ENCODE results near the gene SKIL.

Gene SKIL

DNA sequence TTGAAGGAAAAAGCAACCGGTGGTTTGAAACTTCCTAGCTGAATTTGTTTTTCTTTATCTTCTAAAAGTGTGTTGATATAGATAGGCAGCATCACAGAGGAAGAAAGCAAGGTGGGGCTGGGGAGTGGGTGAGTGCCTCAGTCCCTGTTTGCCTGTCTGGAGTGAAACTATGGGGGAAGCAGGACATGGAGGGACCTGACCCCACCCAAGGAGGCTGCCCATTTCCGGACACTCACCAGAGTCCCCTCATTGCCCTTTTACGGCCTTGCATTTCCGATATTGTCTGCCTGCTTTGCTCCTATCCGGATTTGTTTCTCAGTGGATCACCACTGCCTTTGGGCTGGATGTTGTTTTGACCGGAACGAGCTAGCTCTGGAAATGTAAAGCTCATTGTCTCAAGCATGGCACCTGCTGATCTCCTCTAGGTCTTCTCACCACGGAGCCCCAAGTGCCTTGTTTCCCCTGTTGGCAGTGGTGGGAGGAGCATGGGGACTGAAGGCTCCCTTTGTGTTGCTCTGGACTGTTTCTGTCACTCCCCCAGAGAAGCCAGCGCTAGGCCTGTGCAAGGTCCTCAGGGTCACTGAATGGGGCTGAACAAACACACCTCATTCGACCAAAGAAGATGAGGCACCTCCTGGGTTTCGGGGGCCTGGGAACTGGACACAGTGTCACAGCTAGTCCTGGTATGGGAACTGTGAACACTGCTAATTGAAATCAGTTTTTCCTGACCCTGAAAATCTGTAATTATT lies 68.2 kb downstream of the SKIL start:
- peak; percentile 37 for DNase-seq (ENCODE audit: low read depth, low spot score)
- no peak overlapping the region; the same call in 1 of the 2 replicates for H3K4me3 ChIP-seq (ENCODE audit: low read length)

DNA sequence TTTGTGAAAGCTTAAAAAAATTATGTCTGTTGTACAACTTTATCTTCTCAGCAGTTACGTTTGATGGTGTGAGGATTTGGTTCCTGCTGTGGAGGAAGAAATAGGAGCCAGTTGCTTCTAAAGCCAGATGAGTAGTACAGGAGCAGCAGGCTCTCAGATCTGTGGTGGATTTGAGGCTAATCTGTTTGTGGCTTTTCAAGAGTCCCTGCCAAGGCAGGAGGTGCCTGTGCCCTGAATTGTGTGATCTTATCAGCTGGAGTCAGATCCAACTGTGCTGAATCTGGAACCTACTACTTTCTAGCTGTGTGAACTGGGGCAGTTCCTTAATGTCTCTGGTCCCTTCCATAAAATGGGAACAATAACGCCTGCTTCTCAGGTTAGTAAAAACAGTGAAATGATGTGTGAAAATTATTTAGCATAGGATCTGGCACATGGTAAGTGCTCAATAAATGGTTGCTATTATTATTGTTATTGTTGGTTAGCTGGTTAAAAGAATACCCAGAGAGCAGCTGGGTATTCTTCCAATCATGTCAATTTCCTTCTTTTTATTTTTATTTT lies 68.8 kb downstream of the SKIL start:
- peak; percentile 87 for DNase-seq (ENCODE audit: low read depth, low spot score)
- no peak overlapping the region for H3K4me3 ChIP-seq (ENCODE audit: low read length)

DNA sequence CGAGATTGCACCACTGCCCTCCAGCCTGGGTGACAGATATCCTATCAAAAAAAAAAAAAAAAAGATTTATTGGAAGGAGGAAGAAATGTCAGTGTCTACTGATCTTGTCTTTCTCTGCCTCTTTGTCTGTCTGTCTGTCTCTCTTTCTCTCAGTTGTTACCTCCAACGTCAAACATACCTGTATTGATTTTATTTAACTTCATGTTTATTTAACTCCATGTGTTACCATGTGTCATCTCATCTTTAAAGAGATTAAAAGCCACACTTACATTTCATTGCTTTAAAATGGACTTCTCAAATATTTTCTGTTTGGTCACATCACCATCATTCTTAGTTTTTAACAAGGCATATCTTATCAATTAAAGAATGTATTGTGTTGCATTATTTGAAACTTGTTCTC lies 70.6 kb downstream of the SKIL start:
- no peak overlapping the region for H3K4me3 ChIP-seq (ENCODE audit: low read length)
- DNase-seq (ENCODE audit: low read depth, low spot score), result no peak

DNA sequence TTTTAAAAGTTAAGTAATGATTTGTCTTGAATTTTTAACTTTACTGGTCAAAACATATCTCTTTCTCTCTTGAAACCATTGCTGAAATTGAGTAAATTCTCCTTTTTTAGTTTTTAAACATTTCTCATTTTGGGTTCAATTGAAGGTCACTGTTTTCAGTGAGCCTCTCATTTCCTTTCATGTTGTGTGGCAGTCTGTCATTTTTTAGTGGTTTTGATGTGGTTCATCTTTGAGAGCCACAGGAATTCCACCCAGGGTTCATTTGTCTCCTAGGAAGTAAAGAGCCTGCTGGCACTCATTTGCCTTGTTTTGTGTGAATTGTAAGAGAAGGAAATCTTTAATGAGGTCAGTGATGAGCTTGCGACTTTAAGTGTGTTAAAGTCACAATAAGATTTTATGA lies 71.5 kb downstream of the SKIL start:
- DNase-seq (ENCODE audit: low read depth, low spot score), result peak; percentile 61
- no peak overlapping the region for H3K4me3 ChIP-seq (ENCODE audit: low read length)

DNA sequence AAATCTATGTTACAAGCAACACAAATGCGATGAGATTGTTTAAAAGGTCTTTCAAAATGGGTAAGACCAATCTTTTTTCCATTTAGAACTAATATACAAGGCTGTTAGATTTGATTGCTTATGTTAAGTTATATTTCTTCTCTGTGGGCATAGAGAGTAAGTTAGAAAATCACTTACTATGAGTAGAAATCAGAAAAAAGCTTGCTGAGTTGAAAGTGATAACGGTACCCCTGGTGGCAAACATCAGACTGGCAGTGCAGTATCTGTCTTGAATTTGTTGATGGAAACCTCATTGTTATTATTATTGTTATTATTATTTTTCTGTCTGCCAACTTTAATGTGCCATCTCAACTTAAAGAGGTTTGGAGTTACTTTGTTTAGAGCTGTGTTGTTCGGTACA lies 73.5 kb downstream of the SKIL start:
- no peak for DNase-seq (ENCODE audit: low read depth, low spot score)
- H3K4me3 ChIP-seq (ENCODE audit: low read length), result no peak overlapping the region

DNA sequence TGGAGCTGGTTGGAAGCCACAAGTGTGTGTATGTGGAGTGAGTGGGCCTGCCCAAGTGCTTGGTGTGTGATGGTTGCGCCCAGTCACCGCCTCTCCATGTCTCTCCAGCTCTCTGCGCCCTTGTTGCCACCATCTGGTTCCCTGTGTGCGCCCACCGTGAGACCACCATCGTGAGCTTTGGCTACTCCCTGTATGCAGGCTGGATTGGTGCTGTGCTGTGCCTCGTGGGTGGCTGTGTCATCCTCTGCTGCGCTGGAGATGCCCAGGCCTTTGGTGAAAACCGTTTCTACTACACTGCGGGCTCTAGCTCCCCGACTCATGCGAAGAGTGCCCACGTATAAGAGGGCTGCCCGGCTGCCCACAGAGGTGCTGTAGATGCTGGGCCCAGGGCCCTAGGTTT lies 74.9 kb downstream of the SKIL start:
- H3K4me3 ChIP-seq (ENCODE audit: low read length), result no peak overlapping the region

DNA sequence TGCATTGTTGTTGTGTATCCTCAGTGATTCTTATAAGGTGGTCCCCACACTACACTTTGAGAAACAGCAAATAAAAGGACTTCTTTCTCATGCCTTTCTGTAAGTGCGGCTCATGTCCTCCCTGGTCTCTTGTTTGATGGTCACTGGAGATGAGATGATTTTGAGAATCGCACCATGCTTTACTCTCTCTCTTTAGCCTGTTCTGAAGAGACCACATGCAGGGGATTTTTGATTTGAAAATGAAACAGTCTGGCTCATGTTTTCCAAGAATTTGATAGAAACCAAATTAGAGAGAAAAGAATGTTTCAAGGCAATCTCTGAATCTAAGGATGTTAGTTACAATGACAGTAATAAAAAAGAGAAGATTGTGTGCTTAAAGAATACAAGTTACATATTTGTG lies 79.2 kb downstream of the SKIL start:
- no peak overlapping the region for H3K4me3 ChIP-seq (ENCODE audit: low read length)
- no peak for DNase-seq (ENCODE audit: low read depth, low spot score)

More for the DNA sequence above, 74.9 kb downstream of the SKIL start:
- no peak for DNase-seq (ENCODE audit: low read depth, low spot score)

DNA sequence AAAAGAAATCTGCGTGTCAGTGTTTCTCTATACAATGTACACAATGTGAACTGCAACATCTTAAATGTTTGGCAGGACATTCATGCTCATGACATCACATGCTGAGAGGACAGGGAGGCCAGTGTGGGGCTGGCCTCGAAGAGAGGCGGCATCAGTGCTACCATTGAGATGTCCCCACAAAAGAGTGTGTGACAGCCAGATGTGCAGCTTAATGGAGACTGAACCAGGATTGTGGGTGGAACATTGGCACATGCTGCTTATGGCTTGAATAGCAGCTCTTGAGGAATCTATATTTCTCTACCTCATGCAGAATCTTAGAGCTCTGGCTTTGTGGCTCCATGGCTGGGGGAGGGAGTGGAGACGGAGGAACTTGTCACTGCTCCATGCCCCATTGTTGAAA lies 79.7 kb downstream of the SKIL start:
- no peak for DNase-seq (ENCODE audit: low read depth, low spot score)
- H3K4me3 ChIP-seq (ENCODE audit: low read length), result no peak overlapping the region

DNA sequence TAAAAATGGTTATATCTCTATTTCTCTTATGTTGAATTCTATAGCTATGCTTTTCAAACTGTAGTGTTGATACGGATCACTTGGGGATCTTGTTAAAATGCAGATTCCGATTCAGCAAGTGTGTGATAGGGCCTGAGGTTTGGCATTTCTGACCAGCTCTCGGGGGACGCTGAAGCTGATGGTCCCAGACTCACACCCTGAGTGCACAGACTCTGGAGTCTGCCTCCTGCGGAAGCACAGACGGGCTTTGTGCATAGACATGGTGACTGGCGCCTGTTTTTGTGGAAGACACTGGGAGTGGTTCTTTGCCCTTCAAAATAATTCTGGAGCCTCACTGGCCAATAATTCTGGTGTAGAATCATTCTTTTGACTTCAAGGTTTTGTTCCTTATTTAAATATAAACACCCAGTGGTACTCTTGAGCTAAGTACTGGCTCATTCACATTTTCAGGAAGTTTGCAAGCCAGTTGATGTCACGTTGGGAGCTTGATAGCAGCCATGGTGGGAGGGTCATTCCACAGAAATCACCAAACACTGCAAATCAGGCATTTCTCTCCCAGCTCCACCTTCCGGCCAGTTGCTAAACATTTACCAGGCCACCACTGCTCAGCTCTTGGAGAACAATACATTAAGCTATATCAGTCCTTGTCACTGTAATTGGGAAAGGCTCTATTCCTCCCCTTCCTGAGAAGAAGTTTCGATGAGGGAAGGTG lies 80.3 kb downstream of the SKIL start:
- DNase-seq (ENCODE audit: low read depth, low spot score), result no peak
- H3K4me3 ChIP-seq (ENCODE audit: low read length), result no peak overlapping the region

DNA sequence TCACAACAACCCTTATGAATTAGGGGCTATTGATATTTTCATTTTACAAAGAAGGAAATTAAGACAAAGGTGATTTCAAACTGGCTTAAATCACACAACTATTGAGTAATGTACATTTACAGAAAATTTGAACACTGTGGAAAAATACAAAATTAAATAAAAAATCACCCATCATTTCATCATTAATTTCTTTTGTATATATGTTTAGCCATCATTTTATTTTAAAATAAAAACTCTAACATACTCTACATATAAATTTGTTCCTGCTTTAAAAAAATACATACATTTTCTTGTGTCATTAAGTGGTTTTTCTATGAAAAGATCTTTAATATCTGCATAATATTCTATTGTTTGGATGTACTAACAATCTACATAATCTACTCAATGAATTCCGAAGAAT lies 81.3 kb downstream of the SKIL start:
- H3K4me3 ChIP-seq (ENCODE audit: low read length), result no peak overlapping the region
- DNase-seq (ENCODE audit: low read depth, low spot score), result no peak

DNA sequence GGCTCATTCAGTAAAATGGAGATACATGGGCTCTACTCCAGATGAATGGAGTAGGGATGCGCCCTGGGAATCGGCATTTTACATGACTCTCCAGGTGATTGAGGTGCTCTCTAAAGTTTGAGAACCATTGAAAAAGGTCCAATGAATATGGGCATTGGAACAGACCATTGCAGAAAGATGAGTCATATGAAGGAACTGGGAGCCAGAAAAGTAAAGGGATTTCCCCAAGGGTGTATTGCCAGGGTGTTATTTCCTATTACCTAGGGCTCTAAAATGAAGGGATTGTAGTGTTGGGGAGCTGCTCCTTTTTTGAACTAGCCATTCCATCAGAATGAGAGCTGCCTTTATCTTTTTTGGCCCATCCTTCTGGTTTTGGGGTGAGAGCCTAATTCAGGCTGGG lies 82.8 kb downstream of the SKIL start:
- H3K4me3 ChIP-seq (ENCODE audit: low read length), result no peak overlapping the region
- no peak for DNase-seq (ENCODE audit: low read depth, low spot score)

DNA sequence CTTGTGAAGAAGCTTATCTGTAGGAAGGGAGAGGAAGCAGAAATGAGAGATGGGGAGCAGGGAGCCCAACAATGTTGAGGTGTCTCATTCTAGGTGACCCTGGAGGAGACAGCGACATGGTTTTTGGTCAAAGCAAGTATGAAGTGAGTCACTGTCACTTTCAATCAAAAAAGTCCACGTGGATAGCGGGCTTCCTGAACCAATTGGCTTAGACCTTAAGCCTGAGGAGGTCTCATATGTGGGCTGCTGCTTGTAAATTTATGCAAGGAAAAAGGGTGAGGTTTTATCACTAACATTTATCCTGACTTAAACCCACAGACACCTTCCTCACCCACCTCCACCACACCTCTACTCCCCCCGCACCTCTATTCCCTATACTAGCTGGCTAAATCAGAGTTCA lies 83.9 kb downstream of the SKIL start:
- no peak overlapping the region for H3K4me3 ChIP-seq (ENCODE audit: low read length)
- DNase-seq (ENCODE audit: low read depth, low spot score), result no peak

DNA sequence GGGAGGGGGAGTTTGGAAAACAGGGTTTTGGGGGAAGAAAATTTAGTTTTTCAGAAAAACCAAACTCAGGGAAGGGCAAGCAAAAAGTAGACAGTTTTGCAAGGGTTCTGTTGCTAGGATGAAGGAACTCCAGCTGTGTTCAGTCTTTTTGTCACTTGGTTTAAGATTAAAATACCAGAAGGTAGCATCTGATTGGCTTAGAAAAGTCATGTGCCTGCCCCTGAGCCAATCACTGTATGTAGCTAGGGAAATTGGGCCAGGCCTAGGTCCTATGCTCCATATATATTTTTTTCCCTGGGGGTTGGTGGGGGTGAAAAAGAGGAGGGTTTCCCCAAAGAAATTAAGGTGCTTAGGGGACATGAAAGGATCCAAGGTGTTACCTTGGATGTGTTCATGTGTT lies 85.4 kb downstream of the SKIL start:
- no peak for DNase-seq (ENCODE audit: low read depth, low spot score)
- no peak overlapping the region for H3K4me3 ChIP-seq (ENCODE audit: low read length)

DNA sequence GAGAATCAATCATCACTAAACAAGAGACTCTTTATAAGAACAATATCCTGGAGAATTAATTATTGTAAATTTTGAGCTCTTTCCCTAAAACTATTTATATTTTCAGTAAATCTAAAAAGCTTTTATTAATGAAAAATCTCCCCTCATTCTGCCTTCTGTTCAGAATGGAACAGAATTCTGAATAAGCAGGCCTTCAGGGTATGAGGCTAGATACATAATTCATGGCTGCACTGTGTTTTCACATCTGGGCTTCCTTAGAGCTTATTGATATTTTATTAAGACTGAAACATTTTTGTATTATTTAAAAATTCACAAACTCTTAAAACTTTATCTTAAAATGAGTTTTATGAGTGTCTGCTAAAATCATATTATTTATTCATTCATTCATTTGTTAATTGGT lies 85.9 kb downstream of the SKIL start:
- no peak for DNase-seq (ENCODE audit: low read depth, low spot score)
- H3K4me3 ChIP-seq (ENCODE audit: low read length), result no peak overlapping the region

Measured in Jurkat, Clone E6-1 (cell line).